Measurements from ENCODE around the gene FAT3. TPM values are rescaled to one million over a fixed set of nuclear protein-coding genes. Genes with fewer than 3 reads are reported as not detected.

The FAT3 gene
- total RNA-seq: 1 to 10 TPM in 1 of 3 donors, under 1 TPM in 2; 0.64 to 5.0 (median 0.66) TPM

- Histone ChIP-seq H3K36me3 (no peaks in the 10 kb centered on the region), H3K9me3 (no peaks in the 10 kb centered on the region), H3K4me3 (peak within 1 kb of the TSS; percentile 38 to 66 (median 47)), H3K27ac (no peak within 1 kb of the TSS), H3K27me3 (peaks cover 0 to 50% of the 10 kb centered on the region in 2 donors), H3K4me1 (no peaks in the 10 kb centered on the region)
- intact Hi-C loops (cut with DNase I; ENCODE audit: low total_unique reads): loop anchor here (5.0 kb wide), 1 partner anchor 53 kb away; no protein-coding TSS in a partner anchor
- DNase-seq (ENCODE audit: low spot score in 2 of 2): no peak
- no peak for TF ChIP-seq POLR2A (IDR thresholded peaks at IDR 0.05)
Measured at GRCh38 chr11:92224407-92225124, at the start of gene FAT3. Gene FAT3, plus strand, starts transcription at chr11:92224818. Its CDS starts 127,295 bp downstream, at chr11:92352113.

- Histone ChIP-seq H3K27ac (no peak overlapping the region), H3K9me3 (no peaks in the 10 kb centered on the region), H3K27me3 (no peaks in the 10 kb centered on the region), H3K4me1 (no peaks in the 10 kb centered on the region), H3K4me3 (no peak overlapping the region), H3K36me3 (no peaks in the 10 kb centered on the region)
- no peak for DNase-seq (ENCODE audit: low spot score in 2 of 2)
- TF ChIP-seq POLR2A (IDR thresholded peaks at IDR 0.05): no peak
- no peak for TF ChIP-seq CTCF (IDR thresholded peaks at IDR 0.05)
- TF ChIP-seq POLR2AphosphoS5 (IDR thresholded peaks at IDR 0.05): no peak
- intact Hi-C loops (cut with DNase I; ENCODE audit: low total_unique reads): no loop called here
Measured at GRCh38 chr11:92179017-92179670, 45.5 kb upstream of the FAT3 start.

- intact Hi-C loops (cut with DNase I; ENCODE audit: low total_unique reads): no loop called here
- no peak for DNase-seq (ENCODE audit: low spot score in 2 of 2)
Measured at GRCh38 chr11:92180226-92180625, 44.4 kb upstream of the FAT3 start.

GRCh38 chr11:92180664-92181251 lies 43.9 kb upstream of the FAT3 start:
- intact Hi-C loops (cut with DNase I; ENCODE audit: low total_unique reads): no loop called here
- DNase-seq (ENCODE audit: low spot score in 2 of 2): no peak
- no peak for TF ChIP-seq POLR2A (IDR thresholded peaks at IDR 0.05)
- TF ChIP-seq CTCF (IDR thresholded peaks at IDR 0.05): no peak
- TF ChIP-seq POLR2AphosphoS5 (IDR thresholded peaks at IDR 0.05): no peak

More at GRCh38 chr11:92180226-92180625, 44.4 kb upstream of the FAT3 start:
- H3K36me3 ChIP-seq: no peaks in the 10 kb centered on the region
- no peaks in the 10 kb centered on the region for H3K9me3 ChIP-seq
- H3K27me3 ChIP-seq: no peaks in the 10 kb centered on the region
- TF ChIP-seq POLR2AphosphoS5 (IDR thresholded peaks at IDR 0.05): no peak
- no peak overlapping the region for H3K4me3 ChIP-seq
- no peak overlapping the region for H3K27ac ChIP-seq
- H3K4me1 ChIP-seq: no peaks in the 10 kb centered on the region

GRCh38 chr11:92190535-92191206 lies 33.9 kb upstream of the FAT3 start:
- no peak overlapping the region for H3K27ac ChIP-seq
- DNase-seq (ENCODE audit: low spot score in 2 of 2): no peak
- no peak overlapping the region for H3K4me3 ChIP-seq
- no peak for TF ChIP-seq POLR2A (IDR thresholded peaks at IDR 0.05)
- TF ChIP-seq CTCF (IDR thresholded peaks at IDR 0.05): no peak
- no peak for TF ChIP-seq POLR2AphosphoS5 (IDR thresholded peaks at IDR 0.05)
- intact Hi-C loops (cut with DNase I; ENCODE audit: low total_unique reads): no loop called here
- no peaks in the 10 kb centered on the region for H3K27me3 ChIP-seq
- H3K36me3 ChIP-seq: no peaks in the 10 kb centered on the region
- H3K4me1 ChIP-seq: no peaks in the 10 kb centered on the region
- no peaks in the 10 kb centered on the region for H3K9me3 ChIP-seq

More at GRCh38 chr11:92180664-92181251, 43.9 kb upstream of the FAT3 start:
- Histone ChIP-seq H3K9me3 (no peaks in the 10 kb centered on the region), H3K4me3 (no peak overlapping the region), H3K27ac (no peak overlapping the region), H3K4me1 (no peaks in the 10 kb centered on the region), H3K36me3 (no peaks in the 10 kb centered on the region), H3K27me3 (no peaks in the 10 kb centered on the region)
